HG03175 (cell line): ENCODE results near the gene TNFSF13B.
"Not testable (repeated sequence)": the region's sequence is repeated elsewhere in the genome, so short reads cannot be mapped to it uniquely, and the experiment has no call there.

Source experiments
- ATAC-seq: cut with Tn5 transposase; IDR thresholded peaks from one replicate; pipeline ENCODE4 v1.9.1; 2021; ENCODE audit warnings: mild to moderate bottlenecking, moderate library complexity; ENCODE audit not compliant: unreplicated experiment

Gene TNFSF13B

DNA sequence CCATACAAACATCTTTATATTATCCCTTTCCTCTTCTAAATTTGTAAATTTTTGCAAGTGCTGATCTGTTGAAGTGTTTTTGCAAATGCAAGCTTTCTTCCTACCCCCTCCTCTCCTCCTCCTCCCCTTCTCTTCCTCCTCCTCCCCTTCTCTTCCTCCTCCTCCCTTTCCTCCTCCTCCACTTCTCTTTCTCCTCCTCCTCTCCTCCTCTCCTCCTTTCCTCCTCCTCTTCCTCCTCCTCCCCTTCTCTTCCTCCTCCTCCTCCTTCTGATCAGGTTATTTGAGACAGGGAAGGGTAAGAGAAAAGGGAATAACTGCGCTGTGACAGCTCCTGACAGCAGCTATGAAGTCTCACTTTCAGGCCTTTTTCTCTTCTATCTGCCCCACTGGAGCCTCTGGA lies 8.9 kb downstream of the TNFSF13B start:
- no peak for ATAC-seq

DNA sequence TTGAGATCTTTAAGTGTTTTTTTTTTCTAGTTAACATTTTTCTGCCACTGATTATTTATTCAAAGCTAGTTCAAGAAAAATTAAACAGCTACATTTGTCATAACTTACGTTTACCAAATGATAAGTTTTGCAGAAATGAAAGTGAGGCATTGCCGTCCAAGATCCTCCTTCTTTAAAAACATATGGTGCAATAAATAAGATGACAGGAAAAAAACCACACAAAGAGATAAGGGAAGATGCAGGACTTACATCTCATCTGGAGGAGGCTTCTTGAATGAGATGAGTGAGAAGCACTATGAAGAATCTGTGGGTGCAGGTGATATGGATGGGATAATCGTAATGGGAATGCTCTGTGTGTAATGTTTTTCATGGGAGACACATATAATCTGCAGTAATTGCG lies 12.4 kb downstream of the TNFSF13B start:
- no peak for ATAC-seq

DNA sequence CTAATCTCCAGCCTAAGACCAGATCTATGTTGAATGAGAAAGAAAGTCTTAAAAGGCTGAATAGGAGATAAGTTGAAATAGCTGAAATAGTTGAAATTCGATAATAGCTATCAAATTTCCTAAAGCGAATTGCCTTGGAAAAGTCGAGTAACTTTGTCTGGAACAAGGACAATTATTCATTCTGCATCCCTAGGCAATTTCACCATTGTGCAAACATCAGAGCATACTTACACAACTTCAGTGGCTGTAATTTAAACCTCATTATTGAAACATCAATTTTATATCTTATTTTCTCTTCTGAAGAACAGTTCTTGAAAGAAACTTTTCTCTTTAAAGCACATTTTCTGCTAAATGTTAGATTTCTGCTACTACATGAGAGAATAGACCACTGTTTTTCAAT lies 13.6 kb downstream of the TNFSF13B start:
- ATAC-seq: no peak

DNA sequence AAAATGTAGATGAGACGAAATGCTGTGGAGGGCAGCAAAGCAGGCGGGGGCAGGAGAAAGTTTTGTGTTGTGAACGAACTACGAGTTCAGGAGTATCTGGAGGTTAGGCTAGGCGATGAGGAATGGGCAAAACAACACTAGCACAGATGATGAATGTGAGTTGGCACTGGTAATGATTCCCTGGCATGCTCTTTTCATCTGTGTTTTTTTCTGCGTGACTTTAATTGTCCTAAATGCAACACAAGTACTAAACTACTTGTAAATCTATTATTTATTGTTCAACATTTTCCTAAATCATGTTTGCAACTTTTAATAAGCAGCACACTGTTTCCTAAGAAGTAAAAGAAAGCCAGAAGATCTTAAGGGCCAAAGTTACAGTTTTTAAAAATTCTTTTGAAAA lies 19.2 kb downstream of the TNFSF13B start:
- no peak for ATAC-seq

DNA sequence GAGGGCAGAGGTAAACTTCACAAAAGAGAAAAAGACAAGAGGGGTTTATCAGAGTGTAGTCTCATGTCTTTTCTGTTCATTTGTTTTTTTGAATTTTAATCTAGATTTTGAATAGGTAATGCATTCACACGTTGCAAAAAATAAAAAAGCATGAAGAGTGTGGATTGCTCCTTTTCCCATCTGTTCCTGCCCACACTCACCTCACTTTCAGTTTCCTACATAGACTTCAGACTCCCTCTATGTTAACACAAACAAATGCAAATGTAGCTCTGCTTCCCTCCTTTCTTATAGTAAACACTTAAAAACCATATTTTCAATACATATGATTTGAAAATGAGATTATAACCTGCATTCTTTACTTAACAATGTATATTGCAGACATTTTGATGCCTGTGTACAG lies 20.3 kb downstream of the TNFSF13B start:
- no peak for ATAC-seq

DNA sequence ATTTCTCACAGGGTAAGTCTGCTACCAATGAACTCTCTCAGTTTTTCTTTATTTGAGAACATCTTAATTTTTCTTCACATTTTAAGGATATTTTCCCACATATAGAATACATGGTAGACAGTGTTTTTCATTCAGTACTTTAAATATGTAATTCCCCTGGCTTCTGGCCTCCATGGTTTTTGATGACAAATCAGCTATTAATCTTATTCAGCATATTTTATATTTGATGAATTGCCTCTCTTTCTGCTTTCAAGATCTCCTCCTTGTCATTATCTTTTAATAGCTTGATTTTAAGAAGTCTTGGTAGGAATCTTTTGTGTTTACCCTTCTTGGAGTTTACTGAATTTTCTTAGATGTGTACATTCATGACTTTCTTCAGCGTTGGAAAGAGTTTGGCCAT lies 27.6 kb downstream of the TNFSF13B start:
- ATAC-seq: no peak

DNA sequence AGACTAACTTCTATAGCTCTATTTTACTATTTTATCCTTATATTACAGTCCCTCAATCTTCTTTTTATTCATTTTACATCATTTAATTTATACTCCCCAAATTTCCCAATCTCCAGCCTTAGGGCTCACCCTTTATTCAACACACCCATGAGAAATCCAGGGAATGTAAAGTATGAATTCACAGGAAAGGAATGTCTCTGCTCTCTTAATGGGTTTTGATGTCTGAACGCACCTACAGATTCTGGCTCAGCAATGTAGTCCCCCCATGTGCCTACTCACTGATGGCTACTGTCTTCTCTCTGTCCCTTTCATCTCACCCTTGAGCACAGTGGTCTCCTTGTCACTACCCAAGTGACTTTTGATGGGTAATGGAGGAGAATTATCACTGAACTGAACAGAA lies 32.8 kb downstream of the TNFSF13B start:
- ATAC-seq: no peak

DNA sequence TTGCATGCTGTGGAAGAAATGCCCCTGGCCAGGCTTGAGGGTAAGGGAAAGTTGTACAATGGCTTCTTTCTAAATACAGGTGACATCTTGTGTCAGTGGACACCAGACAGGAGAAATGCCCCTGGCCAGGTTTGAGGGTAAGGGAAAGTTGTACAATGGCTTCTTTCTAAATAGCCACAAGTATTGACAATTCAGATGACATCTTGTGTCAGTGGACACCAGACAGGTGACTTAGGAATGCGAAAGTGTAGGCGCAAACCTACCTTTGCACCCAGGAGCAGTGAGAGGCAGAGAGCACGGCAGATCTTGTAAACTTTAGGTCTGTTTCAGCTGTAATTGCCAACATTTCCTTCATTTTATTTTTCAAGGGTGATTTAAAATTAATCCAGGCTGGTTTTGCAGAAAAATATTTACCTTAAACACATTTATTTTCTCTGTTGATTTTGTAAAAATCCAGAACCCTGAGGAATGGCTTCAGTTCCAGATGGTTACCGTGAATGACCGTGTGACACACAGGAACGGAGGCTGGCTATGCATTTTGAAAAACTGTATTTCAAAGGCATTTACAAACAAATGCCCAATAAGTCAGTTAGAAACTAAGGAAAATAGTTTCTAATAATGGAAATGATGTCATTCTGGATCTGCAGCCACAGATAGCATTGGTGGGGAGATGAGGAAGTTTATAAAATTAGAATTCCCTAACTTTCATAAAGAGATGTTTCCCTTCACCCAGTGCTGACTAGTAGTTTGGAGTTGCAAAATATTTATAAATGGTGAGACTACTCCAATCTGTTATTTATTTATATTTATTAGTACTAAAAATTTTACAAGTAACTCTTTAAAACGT lies 34.9 kb downstream of the TNFSF13B start:
- ATAC-seq: no peak

DNA sequence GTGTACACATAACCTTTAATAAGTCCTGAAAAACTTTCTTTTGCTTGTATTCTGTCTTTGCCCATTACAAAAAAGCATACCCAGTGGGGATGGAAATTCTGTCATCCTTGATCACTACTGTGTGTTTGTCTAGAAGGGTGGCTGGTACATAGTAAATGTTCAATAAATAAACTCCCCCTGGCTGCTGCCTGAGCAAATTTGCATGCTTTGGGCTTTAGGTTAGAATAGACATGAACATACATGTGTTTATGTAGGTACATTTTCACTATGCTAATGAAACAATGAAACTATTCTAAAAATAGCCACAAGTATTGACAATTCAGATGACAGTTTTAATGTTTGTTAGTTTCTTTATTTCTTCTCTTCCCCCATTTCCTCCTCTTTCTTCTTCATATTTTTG lies 36.1 kb downstream of the TNFSF13B start:
- ATAC-seq: peak; percentile 57

DNA sequence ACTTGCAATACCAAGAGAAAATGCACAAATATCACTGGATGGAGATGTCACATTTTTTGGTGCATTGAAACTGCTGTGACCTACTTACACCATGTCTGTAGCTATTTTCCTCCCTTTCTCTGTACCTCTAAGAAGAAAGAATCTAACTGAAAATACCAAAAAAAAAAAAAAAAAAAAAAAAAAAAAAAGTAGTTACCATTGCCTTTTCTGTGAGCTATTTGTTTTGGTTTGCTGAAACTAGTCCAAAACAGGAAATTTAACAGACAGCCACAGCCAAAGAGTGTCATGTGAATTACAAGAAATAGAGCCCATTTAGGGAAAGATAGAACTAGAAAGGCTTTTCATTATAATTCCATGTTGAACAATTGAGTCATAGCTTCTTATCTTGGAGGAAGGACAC lies 37.3 kb downstream of the TNFSF13B start:
- ATAC-seq: no peak

DNA sequence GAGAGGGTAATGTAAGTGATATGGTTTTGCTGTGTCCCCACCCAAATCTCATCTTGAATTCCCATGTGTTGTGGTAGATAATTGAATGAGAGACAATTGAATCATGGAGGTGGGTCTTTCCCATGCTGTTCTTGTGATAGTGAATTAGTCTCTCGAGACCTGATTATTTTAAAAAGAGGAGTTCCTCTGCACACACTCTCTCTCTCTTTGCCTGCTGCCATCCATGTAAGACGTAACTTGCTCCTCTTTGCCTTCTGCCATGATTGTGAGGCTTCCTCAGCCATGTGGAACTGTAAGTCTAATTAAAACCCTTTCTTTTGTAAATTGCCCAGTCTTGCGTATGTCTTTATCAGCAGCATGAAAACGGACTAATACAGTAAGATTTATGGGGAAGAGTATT lies 42.1 kb downstream of the TNFSF13B start:
- ATAC-seq: not testable (repeated sequence)

DNA sequence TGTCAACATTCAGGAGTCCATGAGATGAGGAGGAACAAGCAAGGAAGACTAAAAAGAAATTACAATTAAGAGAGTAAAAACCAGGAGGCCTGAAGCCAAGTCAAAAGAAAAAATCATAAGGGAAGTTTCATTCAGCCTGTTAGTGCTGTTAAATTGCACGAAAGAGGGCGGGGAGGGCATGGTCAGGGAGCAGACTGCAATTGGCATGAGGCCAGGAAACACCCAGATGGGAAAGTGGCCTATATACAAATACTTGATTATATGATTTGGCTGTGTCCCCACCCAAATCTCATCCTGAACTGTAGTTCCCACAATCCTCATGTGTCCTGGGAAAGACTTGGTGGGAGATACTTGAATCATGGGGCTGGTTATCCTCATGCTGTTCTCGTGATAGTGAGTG lies 43.9 kb downstream of the TNFSF13B start:
- ATAC-seq: no peak

DNA sequence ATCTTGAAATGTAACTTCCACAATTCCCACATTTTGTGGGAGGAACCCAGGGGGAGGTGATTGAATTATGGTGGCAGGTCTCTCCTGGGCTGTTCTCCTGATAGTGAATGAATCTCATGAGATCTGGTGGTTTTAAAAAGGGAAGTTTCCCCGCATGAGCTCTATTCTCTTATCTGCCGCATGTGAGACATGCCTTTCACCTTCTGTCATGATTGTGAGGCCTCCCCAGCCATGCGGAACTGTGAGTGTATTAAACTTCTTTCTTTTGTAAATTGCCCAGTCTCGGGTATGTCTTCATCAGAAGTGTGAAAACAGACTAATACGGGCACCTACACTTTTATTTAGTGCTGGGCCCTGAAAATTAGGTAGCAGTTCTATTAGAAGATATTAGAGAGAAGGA lies 45.8 kb downstream of the TNFSF13B start:
- peak; percentile 66 for ATAC-seq

DNA sequence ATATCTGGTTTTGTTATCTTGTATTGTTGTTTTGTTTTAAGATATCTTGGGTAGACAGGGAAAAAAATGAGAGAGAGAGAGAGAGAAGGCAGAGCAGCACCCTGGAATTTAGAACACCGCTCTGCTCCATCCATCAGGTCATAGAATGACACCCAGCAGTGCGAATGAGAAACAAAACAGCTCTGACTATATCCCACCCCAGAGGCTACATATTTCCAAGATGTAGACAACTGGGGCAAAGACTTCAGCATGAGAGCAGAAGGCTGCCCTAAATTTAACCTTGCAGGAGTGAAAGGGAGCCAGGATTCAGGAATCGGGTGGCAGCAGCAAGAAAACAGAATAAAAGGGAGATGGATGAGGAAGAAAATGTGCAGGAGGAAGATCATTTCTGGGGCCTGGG lies 46.5 kb downstream of the TNFSF13B start:
- ATAC-seq: no peak

DNA sequence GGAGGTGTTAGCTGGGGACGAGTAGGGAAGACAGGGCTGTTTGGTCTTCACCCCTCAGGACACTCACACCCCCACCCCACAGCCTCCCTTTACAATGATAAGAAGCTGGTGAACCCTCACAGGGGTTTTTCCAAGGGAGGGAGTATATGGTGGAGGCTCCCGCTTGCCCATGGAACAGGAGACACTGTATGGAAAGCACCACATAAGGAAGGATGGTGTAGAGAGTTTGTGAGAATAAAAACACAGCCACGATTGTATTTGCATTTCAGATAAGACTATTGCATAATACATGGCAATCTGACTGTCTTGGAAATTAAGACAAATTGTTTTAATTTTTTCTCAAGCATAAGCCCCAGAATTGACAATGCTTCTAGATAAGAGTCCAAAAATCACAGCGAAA lies 46.9 kb downstream of the TNFSF13B start:
- ATAC-seq: no peak

DNA sequence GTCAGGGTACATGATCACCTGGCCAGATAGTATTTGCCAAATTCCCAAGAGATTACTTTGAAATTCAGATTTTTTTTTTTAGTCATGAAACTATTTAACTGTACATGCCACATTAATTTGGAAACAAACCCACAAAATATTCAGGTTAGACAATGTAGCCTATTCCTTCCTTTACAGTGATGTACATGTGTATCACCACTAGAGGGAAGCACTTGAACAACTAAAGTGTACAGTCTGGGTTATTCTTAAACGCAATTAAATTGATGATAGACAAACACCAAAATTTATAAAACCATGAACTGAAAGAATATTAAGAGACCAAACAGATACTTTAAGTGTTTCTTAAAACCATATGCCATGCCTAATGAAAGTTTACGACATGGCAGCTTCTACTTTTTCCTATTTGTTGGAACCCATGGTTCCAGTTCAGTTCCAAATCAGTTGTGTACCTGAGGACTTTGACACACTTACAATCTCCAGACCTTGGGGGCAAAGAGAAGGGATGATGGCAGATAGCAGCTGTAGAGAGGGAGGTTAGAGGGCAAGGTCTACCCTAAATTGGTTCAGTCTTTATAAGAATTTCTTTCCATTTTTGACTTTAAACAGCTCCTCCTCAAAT lies 52.8 kb downstream of the TNFSF13B start:
- ATAC-seq: peak; percentile 81

DNA sequence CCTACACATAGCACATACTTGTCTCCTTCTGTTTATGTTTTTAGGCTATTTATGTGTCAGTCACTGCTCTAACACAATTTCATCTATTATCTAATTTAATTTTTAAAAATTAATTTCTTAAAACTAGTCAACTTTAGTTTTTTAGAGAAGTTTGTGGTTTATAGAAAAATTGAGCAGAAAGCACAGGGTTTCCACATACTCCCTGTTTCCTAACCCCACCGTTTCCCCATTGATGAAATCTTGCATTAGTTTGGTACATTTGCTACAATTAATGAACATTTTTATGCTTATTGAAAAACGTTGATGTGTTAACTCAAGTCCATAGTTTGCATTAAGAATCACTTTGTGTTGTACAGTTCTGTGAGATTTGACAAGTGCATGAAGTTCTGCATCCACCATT lies 53.5 kb downstream of the TNFSF13B start:
- ATAC-seq: no peak

DNA sequence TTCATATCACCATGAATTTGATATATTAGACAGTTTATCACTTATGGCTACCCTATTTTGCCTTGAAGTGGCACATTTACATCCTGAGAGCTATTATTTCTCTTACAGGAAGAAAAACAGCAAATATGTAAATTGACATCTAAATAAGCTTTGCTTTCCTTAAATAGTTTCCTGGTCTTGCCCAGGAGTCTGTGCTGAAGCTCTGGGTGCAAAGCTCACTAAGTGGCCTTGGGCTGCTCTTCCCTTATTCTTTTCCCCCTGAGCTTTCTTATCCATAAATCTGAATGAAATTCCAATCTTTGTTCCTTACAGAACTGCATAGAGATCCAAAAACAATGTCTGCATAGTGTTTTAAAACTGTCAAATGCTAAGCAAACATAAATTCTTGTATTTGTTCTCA lies 56.3 kb downstream of the TNFSF13B start:
- ATAC-seq: no peak

DNA sequence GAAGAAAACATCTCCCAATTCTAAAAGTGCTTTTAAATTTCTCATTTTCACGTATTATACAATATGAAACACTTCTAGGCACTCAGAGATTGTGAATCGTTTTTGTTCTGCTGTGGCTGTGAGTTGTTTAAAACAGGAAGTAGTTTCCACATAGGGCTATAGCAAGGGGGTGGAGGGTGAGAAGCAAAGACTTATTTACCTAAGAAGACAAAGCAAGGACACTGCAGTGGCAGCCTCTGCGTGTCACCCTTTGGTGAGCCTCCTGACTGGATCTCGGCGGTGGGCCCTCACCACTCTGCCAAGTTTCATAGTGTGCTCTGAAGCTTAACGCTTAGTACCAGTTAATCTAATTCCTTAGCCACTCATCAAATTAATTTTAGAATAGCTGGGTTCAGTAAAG lies 56.8 kb downstream of the TNFSF13B start:
- ATAC-seq: peak; percentile 90

DNA sequence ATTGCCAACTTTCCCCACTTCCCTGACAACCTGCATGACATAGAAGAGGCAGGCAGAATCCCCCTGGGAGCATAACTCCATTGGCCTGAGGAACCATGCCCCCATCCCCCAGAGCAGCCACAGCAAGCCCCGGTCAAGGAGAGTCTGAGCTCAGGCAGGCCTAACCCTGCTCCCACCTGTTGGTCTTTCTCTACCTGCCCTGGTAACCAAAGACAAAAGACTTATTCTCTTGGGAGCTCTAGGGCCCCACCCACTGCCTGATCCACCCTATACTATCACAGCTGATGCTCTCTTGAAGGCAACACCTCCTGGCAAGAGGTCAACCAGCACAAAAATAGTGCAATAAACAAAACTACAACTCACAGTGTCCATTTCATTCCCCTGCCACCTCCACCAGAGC lies 59.3 kb downstream of the TNFSF13B start:
- ATAC-seq: no peak

DNA sequence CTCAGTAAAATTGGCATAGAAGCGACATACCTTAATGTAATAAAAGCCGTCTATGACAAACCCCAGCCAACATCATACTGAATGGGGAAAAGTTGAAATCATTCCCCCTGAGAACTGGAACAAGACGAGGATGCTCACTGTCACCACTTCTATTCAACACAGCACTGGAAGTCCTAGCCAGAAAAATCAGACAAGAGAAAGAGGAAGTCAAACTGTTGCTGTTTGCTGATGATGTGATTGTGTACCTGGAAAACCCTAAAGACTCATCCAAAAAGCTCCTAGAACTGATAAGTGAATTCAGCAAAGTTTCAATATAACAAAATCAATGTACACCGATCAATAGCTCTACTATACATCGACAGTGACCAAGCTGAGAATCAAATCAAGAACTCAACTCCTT lies 63.3 kb downstream of the TNFSF13B start:
- ATAC-seq: no peak

DNA sequence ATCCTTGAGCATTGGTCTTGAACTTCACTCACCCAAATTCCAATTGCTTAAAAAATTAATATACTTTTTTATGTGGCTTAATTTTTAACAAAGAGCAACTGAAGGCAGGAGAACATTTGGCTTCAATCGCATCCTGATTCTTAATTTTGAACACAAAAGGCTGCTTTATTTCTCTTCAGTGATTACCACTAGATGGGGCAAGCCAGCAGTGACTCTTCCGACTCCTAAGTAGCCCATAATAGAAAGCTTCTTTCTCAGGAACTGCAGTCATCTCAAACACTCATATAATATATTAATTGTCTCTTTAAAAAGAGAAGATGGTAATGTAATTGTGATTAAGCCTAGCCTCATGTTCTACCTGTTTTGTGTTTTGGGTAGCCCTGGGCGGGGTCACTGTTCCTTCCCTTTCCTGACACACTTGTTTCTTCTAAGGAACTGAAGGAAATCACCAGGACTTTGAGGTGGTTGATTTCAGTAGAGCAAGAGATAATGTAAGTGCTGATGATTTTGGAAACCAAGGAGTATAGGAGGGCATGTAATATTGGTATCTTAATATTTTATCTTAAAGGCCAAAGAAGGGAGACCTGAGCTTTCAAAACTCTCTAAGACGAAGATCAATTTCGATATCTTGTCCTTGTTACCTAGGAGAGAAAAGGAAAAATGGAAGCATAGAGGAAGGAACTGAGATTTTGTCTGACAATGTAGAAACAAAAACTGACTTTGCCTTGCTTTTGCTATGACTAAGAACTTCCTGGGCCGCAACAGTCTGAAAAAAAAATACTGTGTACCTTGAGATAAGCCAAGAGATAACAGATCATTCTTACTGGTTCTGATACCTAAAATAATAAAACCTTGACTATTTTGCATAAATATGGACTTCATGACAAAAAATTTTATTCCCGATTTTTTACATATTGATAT lies 73.1 kb downstream of the TNFSF13B start:
- peak; percentile 60 for ATAC-seq
